Left colon (tissue), 2 donors: ENCODE data around the gene AEN. TPM values are rescaled to one million over a fixed set of nuclear protein-coding genes. Genes with fewer than 3 reads are reported as not detected.

Experiments used
- microRNA-seq, 2 donors: library from miRNA; unstranded; fragments of <30 nt; microRNA quantifications; one replicate each; pipeline versions ENCODE4 v1.1.0 to v1.2.0, GENCODE V29; 2020
- total RNA-seq, 2 donors: library from RNA; stranded (reverse); fragmentation: NEBNext Ultra II Directional; extraction: Animal tissue kit (Norgen Biotek cat#: 25700); gene quantifications; one replicate each; pipeline ENCODE4 v1.2.1, GENCODE V29; 2021
- donor health status: DM: no; HTN: no; CAD: no.
- donor health status: DM: yes; HTN: yes; CAD: no.

Gene AEN
- total RNA-seq, 2 donors from 2014 or later, result 11.4 to 16.9 TPM

Small RNAs within 50 kb of the gene (microRNA-seq; reads per million reads assigned to microRNA genes)
- gene MIR1179 (2.7 reads per million in 2 donors), gene MIR3529 (0 reads per million in 2 donors), gene MIR7-2 (0 reads per million in 2 donors)

Other genes with a start within 250 kb of the AEN start
- gene MRPL46, start 154.0 kb upstream of the AEN start, total RNA-seq, result 10 to 100 TPM; 23.6 to 31.8 TPM
- 10 to 100 TPM; 45.9 to 50.2 TPM for gene MRPS11, start 153.6 kb upstream of the AEN start, total RNA-seq
- gene DET1, start 74.7 kb upstream of the AEN start, total RNA-seq, result 1 to 10 TPM; 5.3 to 5.9 TPM
- 10 to 100 TPM; 46.2 to 85.5 TPM for gene ISG20, start 17.7 kb downstream of the AEN start, total RNA-seq
- gene ACAN, start 182.1 kb downstream of the AEN start, total RNA-seq, result under 1 TPM; 0.20 to 0.21 TPM